ENCODE measurements around the gene ABCC4.

Gene ABCC4

GRCh38 chr13:95099541-95099940 lies 201.7 kb downstream of the ABCC4 start:
- no peak for DNase-seq

- no peak for DNase-seq
These were observed 202.3 kb downstream of the ABCC4 start for GRCh38 chr13:95098916-95099315.

GRCh38 chr13:95091755-95092154 lies 209.5 kb downstream of the ABCC4 start:
- no peak for DNase-seq

- no peak for DNase-seq
These were observed 213.4 kb downstream of the ABCC4 start for GRCh38 chr13:95087746-95088305.

GRCh38 chr13:95086761-95087160 lies 214.5 kb downstream of the ABCC4 start:
- no peak for DNase-seq

GRCh38 chr13:95083758-95084157 lies 217.5 kb downstream of the ABCC4 start:
- DNase-seq: no peak

DNA sequence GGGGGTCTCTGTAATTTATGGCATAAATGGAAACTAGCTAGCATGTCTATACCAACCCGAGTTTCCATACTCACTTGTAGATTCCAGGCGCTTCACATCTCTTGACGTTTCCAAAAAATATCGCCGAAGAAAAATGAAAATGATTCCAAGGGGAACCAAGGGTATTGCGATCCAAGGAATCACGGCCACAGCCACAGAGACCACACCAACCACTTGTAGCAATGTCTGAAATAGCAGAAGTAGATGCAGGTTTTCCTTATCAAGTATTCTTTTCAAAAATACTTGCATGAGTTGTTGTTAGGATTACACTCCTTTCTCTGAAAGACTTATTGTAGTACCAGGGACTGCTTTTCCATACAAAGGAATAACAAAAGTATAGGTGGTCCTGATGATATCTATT lies 218.2 kb downstream of the ABCC4 start:
- no peak for DNase-seq

DNA sequence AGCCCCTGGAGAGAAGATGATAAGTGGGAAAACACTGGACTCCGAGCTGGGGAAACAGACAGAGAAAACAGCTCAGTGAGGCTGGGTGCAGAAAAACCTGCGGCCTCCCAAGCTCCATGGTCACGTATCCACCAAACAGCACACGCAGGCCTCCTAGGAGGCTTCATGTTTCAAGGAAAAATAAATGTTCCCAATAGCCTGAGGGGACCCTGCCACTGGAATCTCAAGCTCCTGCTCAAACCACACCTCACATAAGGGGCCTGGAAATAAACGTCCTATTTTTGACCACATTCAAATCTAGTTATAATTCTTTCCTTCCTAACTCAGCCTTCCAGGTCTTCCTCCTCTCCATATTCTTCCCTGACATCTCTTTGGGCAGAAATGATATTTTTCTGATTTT lies 225.7 kb downstream of the ABCC4 start:
- no peak for DNase-seq

DNA sequence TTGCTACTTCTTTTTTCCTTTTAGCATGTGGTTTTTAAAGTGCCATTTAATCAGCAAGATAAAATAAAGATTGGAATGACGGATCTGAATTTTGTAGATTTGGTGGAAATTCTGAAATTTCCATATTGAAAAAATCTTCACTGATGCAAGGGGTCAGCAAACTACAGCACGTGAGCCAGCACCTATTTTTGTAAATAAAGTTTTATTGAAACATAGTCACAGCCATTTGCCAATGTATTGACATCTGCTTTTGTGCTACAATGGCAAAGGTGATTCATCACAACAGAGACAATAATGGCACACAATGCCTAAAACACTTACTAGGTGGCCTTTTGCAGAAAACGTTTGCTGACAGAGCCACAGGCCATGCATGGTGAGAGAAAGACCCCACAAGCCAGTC lies 226.4 kb downstream of the ABCC4 start:
- DNase-seq: no peak

DNA sequence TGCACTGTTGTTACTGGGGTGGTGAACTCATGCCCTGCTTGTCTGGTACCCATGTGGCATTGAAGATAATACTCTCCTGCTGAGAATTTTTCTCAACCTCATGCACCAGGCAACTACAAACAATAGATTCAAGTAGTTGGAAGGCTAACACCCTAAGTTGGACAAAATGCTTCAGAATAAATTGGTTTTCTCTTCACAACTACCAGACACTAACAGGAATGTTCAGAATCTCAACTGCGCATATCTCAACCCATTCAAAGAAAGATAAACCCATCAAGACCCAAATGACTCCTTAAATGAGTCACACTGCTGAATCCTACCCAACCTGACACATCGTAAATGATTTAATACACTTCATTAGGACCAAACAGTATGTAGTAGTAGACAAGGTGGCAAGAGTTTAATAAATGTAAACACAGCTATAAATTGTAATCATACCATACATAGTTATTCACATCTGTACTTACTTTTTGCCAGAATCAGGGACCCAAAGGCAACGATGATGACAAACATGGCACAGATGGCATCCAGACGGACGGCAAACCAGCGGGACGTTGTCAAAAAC lies 227.4 kb downstream of the ABCC4 start:
- no peak for DNase-seq

DNA sequence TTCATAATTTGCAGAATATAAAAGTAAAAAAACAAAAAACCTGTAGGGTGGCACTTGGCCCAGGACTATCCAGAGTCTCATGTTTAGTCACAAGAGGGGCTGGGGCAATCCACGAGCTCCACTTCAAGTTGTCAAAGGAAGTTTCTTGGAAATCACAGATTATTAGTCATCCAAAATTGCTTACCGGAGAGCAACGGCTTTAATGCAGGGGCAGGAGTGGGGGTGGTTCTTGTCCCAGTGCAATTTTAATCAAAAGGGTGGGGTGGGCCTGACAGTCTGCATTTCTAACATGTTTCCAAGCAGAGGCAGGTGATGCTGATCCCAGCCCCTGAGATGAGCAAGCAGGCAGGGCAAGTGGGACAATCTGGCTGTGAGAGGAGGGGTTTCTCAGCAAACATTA lies 233.9 kb downstream of the ABCC4 start:
- no peak for DNase-seq

- no peak for DNase-seq
These were observed 241.2 kb downstream of the ABCC4 start for GRCh38 chr13:95060014-95060519.

- DNase-seq: no peak
These were observed 241.9 kb downstream of the ABCC4 start for GRCh38 chr13:95059306-95059705.

- no peak for DNase-seq
These were observed 242.6 kb downstream of the ABCC4 start for GRCh38 chr13:95058680-95059079.

GRCh38 chr13:95056266-95056665 lies 245.0 kb downstream of the ABCC4 start:
- no peak for DNase-seq

DNA sequence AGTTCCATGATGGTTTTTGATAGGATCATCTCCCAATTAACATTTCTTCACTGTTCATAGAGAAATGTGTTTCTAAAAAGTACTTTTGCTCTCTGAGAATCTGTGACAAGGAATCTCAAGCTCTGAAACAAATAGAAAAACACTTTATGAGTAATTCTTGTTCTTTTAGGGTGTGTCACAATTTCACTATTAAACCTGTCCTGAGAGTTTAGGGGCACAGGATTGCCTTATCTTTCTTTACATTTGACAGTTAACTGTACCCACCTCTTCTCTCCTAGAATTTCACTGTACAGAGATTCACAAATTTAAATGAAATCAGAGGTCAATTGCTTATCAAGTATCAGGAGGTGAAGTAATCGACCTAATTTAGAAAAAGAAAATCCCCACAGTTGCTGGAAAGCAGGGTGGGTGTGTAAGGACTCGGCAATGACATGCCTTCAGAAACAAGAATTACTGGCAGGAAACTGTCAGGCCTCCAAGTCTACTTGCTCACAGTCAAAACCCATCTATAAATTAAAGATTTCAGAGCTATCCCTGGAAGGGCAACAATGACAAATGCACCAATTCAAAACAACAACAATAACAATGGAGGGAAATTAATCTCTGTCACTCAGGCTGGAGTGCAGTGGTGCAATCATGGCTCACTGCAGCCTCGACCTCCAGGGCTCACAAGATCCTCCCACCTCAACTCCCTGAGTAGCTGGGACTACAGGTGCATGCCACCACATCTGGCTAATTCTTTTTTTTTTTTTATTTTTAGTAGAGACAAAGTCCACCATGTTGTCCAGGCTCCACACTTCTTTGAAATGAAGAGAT lies 250.2 kb downstream of the ABCC4 start:
- DNase-seq: no peak

DNA sequence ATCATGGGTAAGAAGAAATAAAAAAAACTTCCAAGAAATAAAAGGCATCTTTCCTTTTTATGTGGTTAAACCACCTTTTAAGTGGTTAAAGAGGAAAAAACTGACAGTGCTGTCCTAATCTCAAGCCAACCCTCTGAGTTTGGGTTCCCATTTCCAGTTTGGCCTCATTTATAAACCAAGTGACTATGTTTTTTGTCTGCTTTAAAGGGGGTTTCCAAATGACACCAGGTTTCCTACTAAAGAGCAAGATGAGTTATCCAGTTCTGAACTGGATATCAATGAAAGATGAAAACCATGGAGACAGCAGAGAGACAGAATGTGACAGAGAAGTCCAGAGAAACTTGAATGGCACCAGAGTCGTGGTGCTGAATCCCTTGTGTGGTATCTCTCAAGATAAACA lies 251.5 kb downstream of the ABCC4 start:
- DNase-seq: no peak

GRCh38 chr13:95044452-95045205 lies 256.6 kb downstream of the ABCC4 start:
- no peak for DNase-seq

DNA sequence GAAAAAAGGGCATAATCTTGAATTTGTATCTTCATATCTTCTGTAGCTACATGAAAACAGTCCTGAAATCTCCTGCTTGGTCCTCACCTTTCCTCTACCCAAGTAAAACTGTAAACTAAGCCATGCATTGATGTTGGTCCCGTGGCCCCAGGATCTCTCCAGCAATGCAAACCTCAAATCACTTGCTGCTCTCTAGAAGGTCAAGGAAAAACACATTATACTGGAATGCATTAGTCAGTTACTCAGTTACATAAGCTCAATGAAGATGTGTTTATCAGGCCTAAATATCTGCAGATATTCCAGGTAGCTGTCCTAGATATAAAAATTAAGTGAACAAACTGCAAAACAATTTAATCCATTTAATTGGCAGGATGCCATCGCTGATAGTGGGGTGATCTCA lies 261.8 kb downstream of the ABCC4 start:
- no peak for DNase-seq

GRCh38 chr13:95038949-95039348 lies 262.3 kb downstream of the ABCC4 start:
- no peak for DNase-seq

GRCh38 chr13:95035311-95036109 lies 265.7 kb downstream of the ABCC4 start:
- no peak for DNase-seq

GRCh38 chr13:95033890-95034289 lies 267.4 kb downstream of the ABCC4 start:
- no peak for DNase-seq

GRCh38 chr13:95032121-95032520 lies 269.1 kb downstream of the ABCC4 start:
- no peak for DNase-seq
